ENCODE results near the gene WDTC1.

GRCh38 chr1:27351541-27352107 lies 117.2 kb downstream of the WDTC1 start:
- TF ChIP-seq EZH2 (IDR thresholded peaks at IDR 0.05; ENCODE audit: borderline replicate concordance, insufficient read depth, low read depth, low read length, poor library complexity, severe bottlenecking), result no peak
- TF ChIP-seq CTCF (IDR thresholded peaks at IDR 0.05), result no peak

Measured in B cell (primary cell).